Liver (tissue), 9 donors: ENCODE data around the gene MYADML2. TPM values are rescaled to one million over a fixed set of nuclear protein-coding genes. Genes with fewer than 3 reads are reported as not detected.

ENCODE experiments used
- DNase-seq: peaks from one replicate; pipeline ENCODE4 v3.0.0-alpha.2; 2017; ENCODE audit warnings: low spot score
- H3K27ac ChIP-seq, 2 donors: one replicate each; pipeline ENCODE4 v1.7.0; 2013; ENCODE audit warnings: inconsistent platforms in 2 of 2, low read length in 2 of 2, control low read depth in 1 of 2, low read depth in 1 of 2, mild to moderate bottlenecking in 1 of 2
- H3K27me3 ChIP-seq, 4 donors: one replicate each; pipeline versions ENCODE4 v1.6.1 to v1.7.0; 2013; ENCODE audit warnings: low read length in 3 of 4, inconsistent platforms in 1 of 4, mild to moderate bottlenecking in 1 of 4, moderate library complexity in 1 of 4; ENCODE audit not compliant: control insufficient read depth in 4 of 4, insufficient read depth in 4 of 4
- H3K36me3 ChIP-seq, 4 donors: one replicate each; pipeline versions ENCODE4 v1.6.1 to v1.7.0; 2013; ENCODE audit warnings: low read length in 3 of 4, mild to moderate bottlenecking in 3 of 4, low read depth in 1 of 4, moderate library complexity in 1 of 4; ENCODE audit not compliant: control insufficient read depth in 4 of 4, insufficient read depth in 3 of 4
- H3K4me1 ChIP-seq, 4 donors: one replicate each; pipeline versions ENCODE4 v1.6.1 to v1.7.0; 2013; ENCODE audit warnings: low read length in 3 of 4, mild to moderate bottlenecking in 3 of 4, moderate library complexity in 1 of 4; ENCODE audit not compliant: control insufficient read depth in 4 of 4, insufficient read depth in 4 of 4
- H3K4me3 ChIP-seq, 3 donors: one replicate each; pipeline versions ENCODE4 v1.6.1 to v1.7.0; 2013; ENCODE audit warnings: low read length in 3 of 3, control low read depth in 1 of 3, low read depth in 1 of 3, mild to moderate bottlenecking in 1 of 3
- H3K9ac ChIP-seq, 2 donors: one replicate each; pipeline ENCODE4 v1.7.0; 2013; ENCODE audit warnings: low read length in 2 of 2, mild to moderate bottlenecking in 2 of 2, moderate library complexity in 2 of 2, control low read depth in 1 of 2, low read depth in 1 of 2
- H3K9me3 ChIP-seq, 4 donors: one replicate each; pipeline versions ENCODE4 v1.6.1 to v1.7.0; 2013; ENCODE audit warnings: low read length in 3 of 4; ENCODE audit not compliant: control insufficient read depth in 4 of 4
- ATF3 ChIP-seq: IDR thresholded peaks from 2 replicates; pipeline ENCODE4 v1.6.1; 2016; ENCODE audit warnings: antibody characterized with exemption
- CTCF ChIP-seq: fragments of 150-350 bp; IDR thresholded peaks from 2 replicates; pipeline ENCODE4 v1.5.1; 2017; ENCODE audit warnings: improper control_type of control experiment, low read depth, low read length; ENCODE audit not compliant: missing input control
- EGR1 ChIP-seq, 2 donors: IDR thresholded peaks; 2 replicates each; pipeline ENCODE4 v1.6.1; 2016 to 2018; ENCODE audit warnings: antibody characterized with exemption in 2 of 2, low read depth in 2 of 2
- FOXA2 ChIP-seq: IDR thresholded peaks from 2 replicates; pipeline ENCODE4 v1.6.1; 2016; ENCODE audit warnings: antibody characterized with exemption
- HNF4A ChIP-seq, 2 donors: conservative IDR thresholded peaks; 2 replicates each; pipeline ENCODE4 v1.6.1; 2016; ENCODE audit warnings: antibody characterized with exemption in 2 of 2, mild to moderate bottlenecking in 2 of 2
- HNF4G ChIP-seq: IDR thresholded peaks from 2 replicates; pipeline ENCODE4 v1.6.1; 2016; ENCODE audit warnings: antibody characterized with exemption
- MAX ChIP-seq: IDR thresholded peaks from 2 replicates; pipeline ENCODE4 v1.6.1; 2016; ENCODE audit warnings: antibody characterized with exemption
- NR2F2 ChIP-seq: IDR thresholded peaks from 2 replicates; pipeline ENCODE4 v1.6.1; 2016; ENCODE audit warnings: antibody characterized with exemption
- REST ChIP-seq: IDR thresholded peaks from 2 replicates; pipeline ENCODE4 v1.6.1; 2016; ENCODE audit warnings: antibody characterized with exemption, mild to moderate bottlenecking
- RXRA ChIP-seq, 2 donors: IDR thresholded peaks; 2 replicates each; pipeline ENCODE4 v1.6.1; 2017 to 2018; ENCODE audit warnings: antibody characterized with exemption in 2 of 2, mild to moderate bottlenecking in 1 of 2
- SP1 ChIP-seq: IDR thresholded peaks from 2 replicates; pipeline ENCODE4 v1.6.1; 2018; ENCODE audit warnings: antibody characterized with exemption, mild to moderate bottlenecking
- TAF1 ChIP-seq: conservative IDR thresholded peaks from 2 replicates; pipeline ENCODE4 v1.6.1; 2016; ENCODE audit warnings: antibody characterized with exemption, mild to moderate bottlenecking
- ZBTB33 ChIP-seq: IDR thresholded peaks from 2 replicates; pipeline ENCODE4 v1.6.1; 2016; ENCODE audit warnings: antibody characterized with exemption
- WGBS: extraction: QIAGEN DNeasy Blood & Tissue Kit; methylation state at CpG from one replicate; pipeline ENCODE4 v1.1.7; 2013; 5-methylcytosine and 5-hydroxymethylcytosine counted together
- polyA plus RNA-seq, 2 donors: library from polyadenylated mRNA; stranded (reverse) in 1 of 2; unstranded in 1 of 2; fragments of 200-250 nt in 1 of 2; fragments of >200 nt in 1 of 2; fragmentation: Nextera tagmentation in 1 of 2; extraction: Ambion mirVana in 1 of 2; gene quantifications; one replicate each; pipeline versions ENCODE4 v1.2.1 to v1.2.3, GENCODE V29; 2013 to 2015
- total RNA-seq, 2 donors: library from RNA; depleted of rRNA; stranded (reverse); fragments of >200 nt; gene quantifications; one replicate each; pipeline ENCODE4 v1.2.3, GENCODE V29; 2014
- donor health status: healthy.
- donor health status: healthy.
- donor health status: healthy.
- donor health status: healthy.
- donor health status: healthy.

MYADML2 gene
- total and polyA plus RNA-seq, 4 donors, result not detected

GRCh38 chr17:81957691-81958432 lies 10.8 kb upstream of the MYADML2 start:
- no peak for TF ChIP-seq RXRA (IDR thresholded peaks at IDR 0.05)
- TF ChIP-seq FOXA2, result no peak
- no peak for DNase-seq
- Histone ChIP-seq H3K27ac (no peak overlapping the region), H3K9me3 (no peaks in the 10 kb centered on the region), H3K27me3 (no peaks in the 10 kb centered on the region), H3K4me3 (no peak overlapping the region), H3K4me1 (peaks cover 4 to 20% (median 12%) of the 10 kb centered on the region in 4 donors), H3K9ac (no peak overlapping the region), H3K36me3 (no peaks in the 10 kb centered on the region)
- 87% methylated on average over 19 of the region's 19 CpGs for WGBS

GRCh38 chr17:81956607-81957589 lies 9.9 kb upstream of the MYADML2 start:
- H3K36me3 ChIP-seq, result no peaks in the 10 kb centered on the region
- H3K9me3 ChIP-seq, result no peaks in the 10 kb centered on the region
- no peak overlapping the region for H3K27ac ChIP-seq
- no peak for DNase-seq
- no peaks in the 10 kb centered on the region for H3K27me3 ChIP-seq
- 90% methylated on average over 45 of the region's 45 CpGs for WGBS
- TF ChIP-seq CTCF, result no peak
- no peak for TF ChIP-seq TAF1
- no peak for TF ChIP-seq ZBTB33
- no peak for TF ChIP-seq RXRA (IDR thresholded peaks at IDR 0.05)
- no peak for TF ChIP-seq REST
- TF ChIP-seq NR2F2, result no peak
- no peak for TF ChIP-seq HNF4A (conservative IDR thresholded peaks at IDR 0.05)
- no peak for TF ChIP-seq FOXA2
- TF ChIP-seq MAX, result no peak
- no peak for TF ChIP-seq HNF4G
- no peak for TF ChIP-seq ATF3
- no peak for TF ChIP-seq SP1
- TF ChIP-seq EGR1 (IDR thresholded peaks at IDR 0.05; ENCODE audit: low read depth in 2 of 2), result no peak
- H3K9ac ChIP-seq, result no peak overlapping the region
- H3K4me3 ChIP-seq, result no peak overlapping the region
- peaks cover 4 to 20% (median 12%) of the 10 kb centered on the region in 4 donors for H3K4me1 ChIP-seq
